GM21526 (cell line): ENCODE data around the gene MS4A8.
"Not testable (repeated sequence)": the region's sequence is repeated elsewhere in the genome, so short reads cannot be mapped to it uniquely, and the experiment has no call there.

ENCODE experiments used
- ATAC-seq: cut with Tn5 transposase; IDR thresholded peaks from one replicate; pipeline ENCODE4 v1.9.1; 2021; ENCODE audit warnings: moderate library complexity; ENCODE audit not compliant: unreplicated experiment, low FRiP score

The MS4A8 gene

DNA sequence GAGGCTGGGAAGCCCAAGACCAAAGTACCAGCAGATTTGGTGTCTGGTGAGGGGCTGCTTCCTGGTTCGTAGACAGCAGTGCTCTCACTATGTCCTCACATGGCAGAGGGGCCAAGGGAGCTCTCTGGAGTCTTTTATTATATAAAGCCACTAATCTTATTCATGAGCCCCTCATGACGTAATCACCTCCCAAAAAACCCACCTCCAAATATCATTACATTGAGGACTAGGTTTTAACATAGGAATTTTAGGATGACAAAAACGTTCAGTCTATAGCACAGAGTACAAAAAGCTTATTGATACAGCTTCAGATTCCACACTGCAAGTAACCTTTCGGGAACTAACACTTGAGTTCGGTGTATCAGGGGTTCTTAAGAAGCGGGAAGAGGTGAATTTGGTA lies 21.0 kb downstream of the MS4A8 start:
- ATAC-seq, result no peak

DNA sequence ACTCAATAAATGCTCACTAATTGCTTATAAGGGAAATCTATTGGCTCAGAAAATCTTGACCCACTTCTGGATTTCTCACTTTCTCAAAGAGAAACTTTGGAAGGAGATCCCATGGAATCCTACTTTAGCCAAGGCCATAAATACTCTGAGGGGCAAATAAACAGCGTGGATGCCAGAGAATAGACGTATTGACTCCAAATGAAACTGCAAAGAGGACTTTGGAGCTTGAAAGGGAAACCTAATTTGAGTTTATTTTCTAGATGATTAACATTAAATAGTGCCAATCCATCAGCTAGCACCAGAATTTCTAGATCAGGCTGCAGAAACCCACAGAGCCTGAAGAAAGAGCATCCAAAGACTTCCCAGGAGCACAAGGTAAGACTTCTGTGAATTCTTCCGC lies 25.0 kb downstream of the MS4A8 start, which contains the start of gene MS4A18:
TSS of gene MS4A18 (plus strand) at position 301 of the 400 bp plus-strand sequence.
- no peak for ATAC-seq

DNA sequence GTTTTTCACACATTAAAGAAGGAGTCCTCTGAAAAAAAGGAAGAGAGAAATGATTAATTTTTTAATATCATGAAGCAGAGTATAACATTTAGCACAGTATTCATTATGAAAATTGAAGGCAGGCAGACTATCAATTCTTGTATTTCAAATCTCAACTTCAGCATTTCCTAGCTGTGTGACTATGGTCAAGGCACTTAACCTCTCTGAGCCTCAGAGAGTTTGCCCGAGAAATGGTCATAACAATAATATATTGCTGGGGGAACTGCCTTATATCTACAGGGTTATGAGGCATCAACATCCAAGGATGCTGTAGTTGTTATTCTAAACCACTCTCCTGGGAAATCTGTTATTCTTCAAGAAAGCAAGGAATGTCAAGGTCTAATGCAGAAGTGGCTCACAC lies 26.2 kb downstream of the MS4A8 start:
- ATAC-seq, result no peak

DNA sequence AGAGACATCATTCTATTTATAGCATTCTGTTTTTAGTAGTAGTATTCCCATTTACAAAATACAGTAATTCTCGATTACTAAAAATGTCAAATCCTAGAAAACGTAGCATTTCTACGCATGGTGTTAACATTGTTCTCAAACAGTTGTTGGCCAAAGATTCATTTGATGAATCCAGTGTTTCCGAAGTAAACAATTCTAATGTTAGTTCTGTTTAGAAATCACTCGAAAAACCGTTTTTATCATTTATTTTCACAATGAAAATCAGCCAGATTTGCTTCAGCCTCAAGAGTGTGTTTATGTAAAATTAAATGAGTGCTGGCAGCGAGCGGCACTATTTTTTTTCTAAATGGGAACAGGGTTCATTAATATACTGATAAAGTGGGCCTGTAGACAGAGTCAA lies 32.2 kb downstream of the MS4A8 start:
- no peak for ATAC-seq

DNA sequence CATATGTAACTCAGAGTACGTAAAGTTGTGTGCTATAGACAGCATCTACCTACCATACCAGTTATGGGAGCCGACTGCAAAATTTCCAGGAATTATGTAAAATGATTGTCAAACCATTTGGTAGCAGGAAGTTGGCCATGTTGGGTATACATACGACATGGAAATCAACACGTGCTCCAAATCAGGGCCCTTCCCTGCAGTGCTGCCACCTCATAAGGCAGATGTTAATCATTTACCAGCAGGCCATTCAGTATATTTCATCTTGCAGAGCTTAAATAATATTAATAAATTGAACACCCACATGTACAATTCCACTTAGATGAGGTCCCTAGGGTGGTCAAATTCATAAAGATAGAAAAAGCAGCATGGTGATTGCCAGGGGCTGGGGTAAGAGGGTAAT lies 34.9 kb downstream of the MS4A8 start:
- no peak for ATAC-seq

DNA sequence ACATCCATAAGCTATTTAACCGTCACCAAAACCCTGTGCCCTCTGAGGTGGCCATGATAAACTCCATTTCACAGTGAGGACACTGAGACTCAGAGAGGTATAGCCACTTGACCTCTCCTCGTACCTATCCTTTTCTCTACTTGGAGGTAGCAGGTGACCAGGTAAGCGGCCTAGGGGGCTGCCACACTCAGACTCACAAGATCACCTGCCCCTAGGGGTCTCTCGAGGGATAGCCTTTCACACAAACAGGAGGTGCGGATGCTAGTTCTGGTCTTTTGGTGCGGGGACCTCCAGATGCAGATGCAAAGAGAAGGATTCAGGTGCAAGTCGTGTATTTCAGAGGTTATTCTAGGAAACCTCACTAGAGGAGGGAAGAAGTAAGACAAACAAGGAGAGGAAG lies 39.7 kb downstream of the MS4A8 start:
- ATAC-seq, result no peak

DNA sequence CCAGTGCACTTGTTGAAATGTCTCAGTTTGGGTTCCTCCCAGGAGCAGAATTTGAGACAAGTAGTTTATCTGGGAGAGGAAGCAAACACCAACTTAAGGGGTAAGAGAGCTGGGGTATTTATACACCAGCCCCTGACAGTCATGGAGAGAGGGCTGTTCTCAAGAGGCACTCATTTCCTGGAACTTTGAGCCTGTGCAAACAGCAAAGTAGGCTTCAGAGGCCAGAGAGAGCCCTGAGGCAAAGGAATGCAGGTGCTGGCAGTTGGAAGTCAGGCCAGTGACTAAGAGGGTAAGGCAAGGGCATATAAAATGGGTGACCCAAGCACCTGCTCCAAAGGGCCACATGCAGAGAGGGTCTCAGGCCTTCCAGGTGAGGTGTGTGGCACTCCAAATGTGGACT lies 41.2 kb downstream of the MS4A8 start:
- no peak for ATAC-seq

DNA sequence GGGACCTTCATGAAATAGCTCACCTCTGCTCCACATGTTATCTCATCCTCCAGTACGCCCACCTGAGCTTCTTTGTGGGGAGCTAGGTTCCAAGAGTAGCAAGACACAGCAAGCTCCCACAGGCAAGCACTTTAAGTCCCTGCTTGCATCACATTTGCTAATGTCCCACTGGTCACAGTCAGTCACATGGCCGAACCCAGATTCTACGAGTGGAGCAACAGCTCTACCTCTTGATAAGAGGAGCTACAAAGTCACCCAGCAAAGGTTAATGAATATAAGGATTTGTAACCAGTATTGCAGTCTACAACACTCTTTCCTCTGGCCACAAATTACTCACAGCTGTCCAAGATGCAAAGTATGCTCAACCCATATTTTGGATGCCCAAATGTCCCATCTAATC lies 42.0 kb downstream of the MS4A8 start:
- no peak for ATAC-seq

DNA sequence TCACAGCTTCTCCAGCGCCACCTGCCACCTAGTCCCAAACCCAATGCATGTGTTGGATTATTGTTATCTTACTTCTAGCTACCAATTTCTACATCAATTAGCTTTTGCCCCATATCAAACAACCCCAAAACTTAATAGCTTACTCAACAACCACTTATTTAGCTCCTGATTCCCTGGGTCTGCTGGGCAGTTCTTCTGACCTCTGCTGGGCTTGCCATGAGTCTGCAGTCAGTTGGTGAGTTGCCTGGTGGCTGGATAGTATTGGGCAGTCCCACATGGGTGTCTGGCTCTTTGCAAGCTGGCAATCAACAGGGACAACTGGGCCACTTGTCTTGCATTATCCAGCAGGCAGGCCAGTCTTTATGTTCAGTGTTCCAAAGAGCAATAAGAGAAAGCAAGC lies 43.6 kb downstream of the MS4A8 start:
- no peak for ATAC-seq

DNA sequence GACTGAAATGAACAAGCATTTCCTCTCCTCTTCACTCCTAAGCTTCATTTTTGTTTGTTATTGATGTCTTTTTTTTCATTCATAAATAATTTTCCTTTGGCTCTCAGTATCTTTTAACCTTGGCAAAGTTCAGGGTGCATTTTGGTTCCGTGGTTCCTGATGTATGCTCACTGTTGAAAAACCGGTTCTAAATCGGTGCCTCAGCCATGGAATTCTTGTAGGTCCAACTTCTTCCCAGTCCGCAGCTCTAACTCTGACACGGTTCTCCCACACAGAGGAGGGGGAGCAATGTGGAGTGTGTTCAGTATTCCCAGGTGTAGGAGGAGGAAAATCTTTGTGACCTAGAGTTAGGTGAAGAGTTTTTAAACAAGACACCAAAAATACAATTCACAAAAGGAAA lies 44.7 kb downstream of the MS4A8 start:
- no peak for ATAC-seq

DNA sequence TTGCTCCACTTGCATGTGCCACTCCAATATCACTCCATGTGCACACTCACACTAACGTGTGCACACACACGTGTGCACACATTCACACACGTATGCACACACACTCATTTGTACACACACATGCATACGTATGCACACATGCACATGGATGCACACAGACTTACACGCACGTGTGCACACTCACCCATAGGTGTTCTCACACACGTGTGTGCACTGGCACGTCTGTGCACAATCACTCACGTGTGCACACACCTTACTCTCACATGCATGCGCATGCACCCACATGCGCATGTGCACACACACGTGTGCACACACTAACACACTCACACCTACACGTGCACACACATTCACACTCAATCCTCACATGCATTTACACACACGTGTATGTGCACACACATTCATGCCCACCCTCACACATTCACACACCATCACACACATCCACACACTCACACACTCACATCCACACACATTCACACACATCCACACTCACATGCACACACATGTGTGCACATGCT lies 48.0 kb downstream of the MS4A8 start:
- ATAC-seq, result no peak

DNA sequence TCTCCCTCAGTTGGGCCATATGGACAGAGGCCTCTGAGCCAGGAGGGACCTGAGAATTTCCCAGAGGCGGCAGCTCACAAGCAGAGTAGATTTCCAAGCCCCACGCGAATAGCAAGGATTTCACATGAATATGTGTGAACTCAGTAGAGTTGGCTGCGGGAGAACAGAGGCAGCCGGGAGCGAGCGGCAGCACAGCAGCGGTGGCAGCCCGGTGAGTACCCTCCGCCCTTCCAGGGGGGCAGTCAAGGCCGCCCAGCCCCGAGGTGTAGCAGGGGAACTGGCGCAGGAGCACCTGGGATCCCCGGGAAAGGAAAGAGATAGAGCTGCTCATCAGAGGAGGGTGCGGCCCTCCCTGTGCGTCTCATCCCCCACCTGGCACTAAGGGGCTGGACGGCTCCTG lies 48.8 kb downstream of the MS4A8 start:
- no peak for ATAC-seq

DNA sequence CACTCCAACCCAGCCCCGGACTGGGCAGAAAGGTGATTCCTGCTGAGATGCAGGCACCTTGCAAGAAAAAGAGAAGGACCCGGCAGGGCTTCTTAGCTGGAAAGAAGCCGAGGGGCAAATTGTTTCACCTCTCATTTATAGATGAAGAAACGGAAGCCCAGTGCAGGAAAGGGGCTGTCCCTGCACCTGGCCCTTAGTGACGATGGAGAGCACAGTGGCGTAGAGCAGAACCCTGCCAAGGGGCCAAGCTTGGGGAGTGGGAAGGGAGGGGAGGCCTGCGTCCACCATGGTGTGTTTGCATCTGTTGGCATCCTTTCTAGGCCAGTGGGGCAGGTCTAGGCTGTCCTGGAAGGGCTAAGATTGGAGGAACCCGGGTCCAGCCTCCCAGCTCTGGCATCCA lies 49.4 kb downstream of the MS4A8 start:
- no peak for ATAC-seq

DNA sequence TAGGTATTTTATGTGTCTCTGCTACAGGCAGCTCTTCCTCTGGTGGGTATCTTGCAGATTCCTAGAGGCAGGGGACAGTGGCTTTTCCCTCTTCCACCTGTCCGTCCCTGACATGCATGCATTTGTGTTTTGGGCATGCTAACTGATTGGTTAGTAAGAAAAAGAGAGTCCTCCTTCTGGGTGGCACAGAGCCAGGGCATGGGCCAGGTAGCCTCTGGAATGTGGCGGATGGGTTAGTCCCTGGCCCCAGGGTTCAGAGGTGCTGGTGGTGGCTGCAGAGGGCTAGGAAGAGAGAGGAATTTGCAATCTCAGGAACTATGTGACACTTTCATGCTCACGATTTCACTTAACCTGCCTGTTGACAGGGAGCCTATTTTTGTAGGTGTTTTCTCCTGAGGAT lies 51.5 kb downstream of the MS4A8 start:
- ATAC-seq, result no peak

DNA sequence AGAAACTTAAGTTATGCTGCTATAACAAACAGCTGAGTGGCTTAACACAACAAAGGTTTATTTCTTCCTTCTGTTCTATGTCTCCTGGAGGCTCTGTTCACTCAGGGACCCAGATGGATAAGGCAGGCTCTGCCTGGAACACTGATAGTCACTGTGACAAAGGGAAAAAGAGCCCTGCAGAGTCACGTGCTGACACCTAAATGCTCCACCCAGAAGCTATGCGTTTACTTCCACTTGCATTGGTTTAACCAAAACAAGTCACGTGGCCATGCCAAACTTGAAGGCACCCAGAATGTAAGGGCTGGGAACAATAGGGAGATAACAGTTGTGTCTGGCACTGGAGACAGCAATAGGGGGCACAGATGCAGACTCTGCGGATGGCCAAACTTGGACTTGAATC lies 53.9 kb downstream of the MS4A8 start:
- ATAC-seq, result no peak

DNA sequence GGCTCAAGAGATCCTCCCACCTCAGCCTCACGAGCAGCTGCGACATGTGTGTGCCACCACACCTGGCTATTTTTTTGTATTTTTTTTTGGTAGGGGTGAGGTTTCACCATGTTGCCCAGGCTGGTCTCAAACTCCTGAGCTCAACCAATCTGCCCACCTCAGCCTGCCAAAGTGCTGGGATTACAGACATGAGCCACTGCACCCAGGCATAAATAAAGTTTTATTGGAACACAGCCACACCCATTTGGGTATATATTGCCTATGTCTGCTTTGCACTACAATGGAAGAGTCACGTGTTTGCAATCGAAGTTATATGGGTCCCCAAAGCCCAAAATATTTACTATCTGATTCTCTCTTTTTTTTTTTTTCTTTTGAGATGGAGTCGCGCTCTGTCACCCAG lies 55.5 kb downstream of the MS4A8 start:
- no peak for ATAC-seq

DNA sequence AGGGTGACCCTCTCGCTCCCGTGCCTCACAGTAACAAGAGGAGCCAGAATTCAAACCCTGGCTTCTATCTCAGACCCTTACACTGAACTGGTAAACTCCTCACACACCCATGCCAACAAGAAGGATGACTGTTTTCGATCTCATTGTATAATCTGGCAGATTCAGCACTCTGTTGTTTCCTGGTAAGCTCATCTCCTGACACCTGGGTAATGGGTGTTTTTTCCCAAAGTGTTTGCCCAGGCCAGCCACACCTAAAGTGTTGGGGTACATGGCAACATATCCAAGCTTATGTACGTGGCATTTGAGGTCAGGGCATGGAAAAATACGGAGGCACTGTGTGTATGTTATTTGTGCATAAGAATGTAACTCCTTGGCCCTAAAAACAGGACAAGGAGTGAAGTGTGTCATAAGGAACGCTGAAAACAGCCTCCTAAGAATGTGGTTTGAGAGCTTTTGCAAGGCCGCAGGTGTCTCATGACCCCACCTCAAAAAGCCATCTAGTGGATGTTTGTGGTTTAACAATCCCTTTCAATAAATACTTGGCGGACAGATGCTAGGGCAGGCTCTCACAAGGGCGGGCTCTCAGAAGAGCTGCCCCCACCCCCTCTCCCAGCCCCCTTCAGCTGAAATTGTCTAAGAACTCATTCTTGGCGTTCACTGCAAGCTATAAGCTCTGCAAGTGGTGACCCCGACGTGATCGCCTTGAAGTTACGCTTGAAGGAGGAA lies 57.1 kb downstream of the MS4A8 start, which contains the start of gene MS4A15:
TSS of gene MS4A15 (plus strand) at position 561 of the 726 bp plus-strand sequence. CDS start 6,867 bp downstream, outside the sequence.
- no peak for ATAC-seq

DNA sequence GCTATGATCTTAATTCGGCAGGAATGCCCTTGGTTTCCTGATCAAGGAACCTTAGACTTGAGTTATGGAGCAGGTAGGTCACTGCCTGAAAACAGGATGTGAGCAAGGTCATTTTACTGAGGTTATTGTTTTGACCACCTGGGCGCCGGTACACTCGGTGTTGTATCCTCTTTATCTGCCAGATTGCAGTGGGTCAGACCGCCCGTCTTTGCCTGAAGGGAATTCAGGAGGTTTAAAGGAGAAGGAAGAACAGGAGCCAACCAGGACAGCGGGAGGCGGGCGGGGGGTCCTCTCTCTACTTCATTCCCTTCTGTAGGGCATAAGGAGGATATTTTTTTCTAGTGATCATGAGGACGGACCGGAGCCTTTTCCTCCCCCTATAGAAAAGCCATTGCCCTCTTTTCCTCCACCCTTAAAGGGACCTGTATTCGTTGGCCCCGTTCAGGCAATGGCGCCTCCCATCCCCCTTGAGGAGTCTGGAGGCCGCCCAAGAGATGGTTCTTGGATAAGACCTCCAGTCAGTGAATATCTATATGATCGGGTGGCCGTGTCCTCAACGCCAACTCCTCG lies 57.9 kb downstream of the MS4A8 start:
- ATAC-seq, result no peak

DNA sequence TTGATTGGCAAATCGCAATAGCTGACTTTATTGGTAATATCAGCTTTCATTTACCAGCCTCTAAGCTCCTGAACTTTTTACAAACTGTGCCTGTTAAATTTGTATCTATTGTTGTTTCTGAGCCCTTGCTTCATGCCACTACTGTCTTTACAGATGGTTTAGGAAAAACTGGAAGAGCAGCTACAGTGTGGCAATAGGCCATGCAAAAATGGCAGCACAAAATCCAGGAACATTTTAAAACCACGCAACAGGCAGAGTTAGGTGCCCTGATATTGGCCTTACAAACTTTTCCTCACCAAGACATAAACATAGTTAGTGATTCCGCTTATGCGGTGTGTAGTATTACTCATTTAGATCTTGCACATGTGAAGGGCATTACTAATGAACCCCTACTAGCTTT lies 59.3 kb downstream of the MS4A8 start:
- not testable (repeated sequence) for ATAC-seq

DNA sequence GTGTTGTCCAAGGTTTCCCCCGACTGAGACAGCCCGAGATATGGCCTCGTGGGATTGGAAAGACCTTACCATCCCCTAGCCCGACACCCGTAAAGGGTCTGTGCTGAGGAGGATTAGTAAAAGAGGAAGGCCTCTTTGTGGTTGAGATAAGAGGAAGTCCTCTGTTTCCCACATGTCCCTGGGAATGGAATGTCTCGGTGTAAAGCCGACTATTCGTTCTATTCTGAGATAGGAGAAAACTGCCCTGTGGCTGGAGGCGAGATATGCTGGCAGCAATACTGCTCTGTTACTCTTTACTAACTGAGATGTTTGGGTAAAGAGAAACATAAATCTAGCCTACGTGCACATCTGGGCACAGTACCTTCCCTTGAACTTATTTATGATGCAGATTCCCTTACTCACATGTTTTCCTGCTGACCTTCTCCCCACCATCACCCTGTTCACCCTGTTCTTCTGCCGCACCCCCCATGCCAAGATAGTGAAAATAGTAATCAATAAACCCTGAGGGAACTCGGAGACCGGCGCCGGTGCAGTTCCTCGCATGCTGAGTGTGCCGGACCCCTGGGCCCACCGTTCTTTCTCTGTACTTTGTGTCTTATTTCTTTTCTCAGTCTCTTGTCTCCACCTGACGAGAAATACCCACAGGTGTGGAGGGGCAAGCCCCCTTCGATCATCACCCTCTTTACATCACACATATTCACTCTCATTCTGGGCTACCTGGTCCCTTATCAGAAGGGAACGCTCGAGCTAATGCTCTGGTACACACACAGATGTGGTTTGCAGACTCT lies 60.2 kb downstream of the MS4A8 start:
- ATAC-seq, result not testable (repeated sequence)

DNA sequence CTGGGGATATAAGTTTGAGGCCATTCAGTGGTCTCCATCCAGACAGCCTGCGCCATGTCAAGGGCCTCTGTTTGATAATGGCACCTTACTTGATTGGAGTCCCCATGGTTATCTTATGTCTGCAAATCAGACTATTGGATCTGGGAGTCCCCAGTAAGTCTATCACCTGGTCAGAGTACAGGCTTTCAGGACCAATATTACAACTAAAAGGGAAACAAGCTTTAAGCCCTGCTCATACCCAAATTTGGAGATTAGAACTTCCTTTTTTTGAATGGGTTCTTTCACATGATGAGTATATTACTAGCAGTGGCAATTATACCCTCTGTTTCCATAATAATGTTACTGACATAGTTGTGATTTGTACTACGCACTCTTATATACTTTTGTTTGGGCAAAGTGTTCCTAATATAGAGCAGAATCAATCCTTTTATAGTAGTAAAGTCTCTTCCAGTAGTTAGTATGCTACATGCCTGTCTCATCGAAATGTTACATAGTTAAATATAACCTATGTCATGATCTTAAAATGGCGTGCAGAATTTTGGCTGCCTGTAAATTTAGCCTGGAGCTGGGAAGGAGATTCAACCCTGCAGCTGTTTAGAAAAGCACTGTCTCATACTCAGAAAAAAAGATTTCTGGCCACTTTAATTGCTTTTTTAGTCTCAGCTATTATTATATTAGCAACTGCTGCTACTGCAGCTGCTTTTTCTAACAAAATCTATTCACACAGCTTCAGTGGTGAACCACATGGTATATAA lies 62.2 kb downstream of the MS4A8 start:
- ATAC-seq, result peak; percentile 32
